Immature natural killer cell (primary cell): ENCODE measurements around the gene FRG2. TPM values are rescaled to one million over a fixed set of nuclear protein-coding genes. Genes with fewer than 3 reads are reported as not detected.
"Not testable (repeated sequence)": the region's sequence is repeated elsewhere in the genome, so short reads cannot be mapped to it uniquely, and the experiment has no call there.

ENCODE experiments used
- DNase-seq, 3 donors: peaks; one replicate each; pipeline ENCODE4 v3.0.0; 2022; ENCODE audit warnings: mixed read lengths in 1 of 3
- H3K27ac Mint-ChIP-seq, 6 donors: one replicate each; pipeline ENCODE4 v1.8.0; 2020; ENCODE audit warnings: mixed read lengths in 6 of 6, mild to moderate bottlenecking in 5 of 6, inconsistent platforms in 4 of 6, moderate library complexity in 3 of 6
- H3K27me3 Mint-ChIP-seq, 3 donors: one replicate each; pipeline ENCODE4 v1.8.0; 2020 to 2021; ENCODE audit warnings: low read depth in 3 of 3, mild to moderate bottlenecking in 3 of 3, mixed read lengths in 3 of 3, moderate library complexity in 3 of 3, inconsistent platforms in 1 of 3
- H3K36me3 Mint-ChIP-seq, 3 donors: one replicate each; pipeline ENCODE4 v1.8.0; 2020; ENCODE audit warnings: mixed read lengths in 3 of 3, inconsistent platforms in 2 of 3, mild to moderate bottlenecking in 2 of 3
- H3K4me1 Mint-ChIP-seq, 2 donors: one replicate each; pipeline ENCODE4 v1.8.0; 2020; ENCODE audit warnings: inconsistent platforms in 2 of 2, mild to moderate bottlenecking in 2 of 2, mixed read lengths in 2 of 2, moderate library complexity in 1 of 2
- H3K4me3 Mint-ChIP-seq, 5 donors: one replicate each; pipeline ENCODE4 v1.8.0; 2020; ENCODE audit warnings: mild to moderate bottlenecking in 5 of 5, mixed read lengths in 5 of 5, inconsistent platforms in 3 of 5, moderate library complexity in 3 of 5
- H3K9me3 Mint-ChIP-seq, 6 donors: one replicate each; pipeline ENCODE4 v1.8.0; 2020; ENCODE audit warnings: mild to moderate bottlenecking in 6 of 6, mixed read lengths in 6 of 6, inconsistent platforms in 4 of 6, moderate library complexity in 3 of 6
- polyA plus RNA-seq, 3 donors: library from polyadenylated mRNA; unstranded; fragments of 300-500 nt; fragmentation: Illumina TruSeq; gene quantifications; one replicate each; pipeline ENCODE4 v1.2.3, GENCODE V29; 2021

The FRG2 gene
- polyA plus RNA-seq, 3 donors from 2014 or later = not detected

DNA sequence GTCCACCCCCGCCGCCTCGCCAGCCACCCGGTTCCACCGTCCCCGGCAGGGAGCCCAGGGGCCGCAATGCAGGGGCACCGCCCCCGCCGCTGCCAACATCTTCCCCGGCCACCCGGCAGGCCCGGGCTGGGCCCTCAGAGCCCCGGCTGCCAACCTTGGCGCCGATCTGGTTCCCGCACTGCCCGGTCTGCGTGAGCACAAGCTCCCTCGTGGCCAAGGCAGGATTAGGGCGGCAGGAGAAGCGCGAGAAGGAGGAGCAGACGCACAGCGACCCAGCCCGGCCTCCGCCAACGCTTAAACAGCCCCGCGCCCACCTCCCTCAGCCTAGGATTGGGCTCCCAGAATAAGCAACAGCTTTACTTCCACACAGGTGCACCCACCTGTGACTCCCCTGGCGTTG is 42.4 kb downstream of the FRG2 start:
- H3K4me1 Mint-ChIP-seq, H3K4me3 Mint-ChIP-seq, H3K27me3 Mint-ChIP-seq, H3K9me3 Mint-ChIP-seq, H3K36me3 Mint-ChIP-seq, DNase-seq, H3K27ac Mint-ChIP-seq: not testable (repeated sequence)

DNA sequence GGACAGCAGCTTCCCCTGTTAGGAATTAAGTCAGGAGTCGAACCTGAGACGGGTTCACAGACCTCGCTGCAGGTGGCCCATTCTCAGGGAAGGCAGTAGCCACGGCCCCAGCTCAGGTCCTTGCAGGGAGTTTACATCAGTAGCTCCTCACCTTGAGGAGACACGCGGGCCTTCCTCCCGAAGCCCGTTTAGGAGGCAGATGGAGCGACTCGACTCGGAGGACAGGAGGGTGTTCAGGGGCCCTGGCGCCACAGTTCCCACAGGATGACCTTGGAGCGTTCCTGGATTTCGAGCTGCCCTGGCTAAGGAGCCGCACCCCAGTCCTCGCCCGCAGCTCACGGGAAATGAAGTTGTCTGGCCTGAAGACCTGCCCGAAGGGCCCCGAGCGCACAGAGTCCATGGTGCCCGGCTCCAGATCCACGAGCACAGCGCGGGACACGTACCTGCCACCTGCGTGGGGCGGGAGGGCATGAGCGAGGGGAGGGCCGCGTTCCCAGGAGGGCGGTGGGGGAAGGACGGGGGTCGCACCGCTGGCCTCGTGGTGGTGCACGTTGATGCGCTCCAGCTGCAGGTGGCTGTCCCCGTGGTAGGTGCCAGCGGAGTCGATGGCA is 43.0 kb downstream of the FRG2 start:
- H3K4me1 Mint-ChIP-seq = not testable (repeated sequence)

DNA sequence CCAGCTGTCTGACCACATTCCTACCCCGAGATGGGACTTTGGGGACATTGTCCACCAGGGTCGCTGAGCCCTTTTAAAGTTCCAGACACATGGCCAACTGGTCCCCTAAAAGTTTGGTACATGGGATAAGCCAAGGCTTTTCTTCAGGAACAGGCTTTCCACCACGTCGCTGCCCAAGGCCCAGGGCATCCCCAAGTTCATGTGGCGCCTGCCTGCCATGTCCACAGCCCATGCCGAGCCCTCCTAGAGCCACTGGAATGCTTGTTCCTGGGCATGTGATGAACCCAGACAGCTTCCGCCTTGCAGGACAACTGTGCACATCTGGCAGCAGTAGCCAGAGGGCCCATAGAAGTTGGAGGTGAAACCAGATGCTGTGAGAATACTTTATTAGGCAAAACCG is 45.1 kb downstream of the FRG2 start:
- no peak overlapping the region for H3K4me3 Mint-ChIP-seq
- no peaks in the 10 kb centered on the region for H3K36me3 Mint-ChIP-seq
- no peak for DNase-seq
- H3K9me3 Mint-ChIP-seq = peaks cover 0 to 7% (median under 1%) of the 10 kb centered on the region in 6 donors
- H3K27ac Mint-ChIP-seq = no peak overlapping the region
- peaks cover 0 to 1% (median 0%) of the 10 kb centered on the region in 3 donors for H3K27me3 Mint-ChIP-seq
- H3K4me1 Mint-ChIP-seq = no peaks in the 10 kb centered on the region

More for the DNA sequence above, 43.0 kb downstream of the FRG2 start:
- DNase-seq, H3K4me3 Mint-ChIP-seq, H3K9me3 Mint-ChIP-seq, H3K27ac Mint-ChIP-seq, H3K27me3 Mint-ChIP-seq, H3K36me3 Mint-ChIP-seq: not testable (repeated sequence)

DNA sequence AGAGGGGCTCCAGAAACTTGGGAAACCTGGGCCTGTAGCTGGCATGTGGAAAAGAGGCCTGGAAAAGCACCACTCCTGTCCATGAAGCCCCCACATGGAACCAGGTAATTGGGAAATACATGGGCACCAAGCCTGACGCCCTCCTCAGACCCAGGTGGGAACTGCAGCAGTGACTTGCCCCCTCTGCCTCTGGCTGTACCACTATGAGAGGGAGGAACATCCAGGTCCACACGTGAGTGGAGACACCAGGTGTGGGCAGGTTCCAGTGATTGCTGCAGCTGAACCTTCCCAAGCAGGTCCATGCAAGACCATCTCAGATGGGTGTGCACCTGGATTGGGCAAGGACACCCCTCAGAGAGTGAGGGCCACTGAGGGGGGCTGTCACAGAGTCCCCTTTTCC is 46.8 kb downstream of the FRG2 start:
- not testable (repeated sequence) for H3K4me1 Mint-ChIP-seq, DNase-seq, H3K27me3 Mint-ChIP-seq, H3K36me3 Mint-ChIP-seq, H3K4me3 Mint-ChIP-seq, H3K27ac Mint-ChIP-seq, H3K9me3 Mint-ChIP-seq

DNA sequence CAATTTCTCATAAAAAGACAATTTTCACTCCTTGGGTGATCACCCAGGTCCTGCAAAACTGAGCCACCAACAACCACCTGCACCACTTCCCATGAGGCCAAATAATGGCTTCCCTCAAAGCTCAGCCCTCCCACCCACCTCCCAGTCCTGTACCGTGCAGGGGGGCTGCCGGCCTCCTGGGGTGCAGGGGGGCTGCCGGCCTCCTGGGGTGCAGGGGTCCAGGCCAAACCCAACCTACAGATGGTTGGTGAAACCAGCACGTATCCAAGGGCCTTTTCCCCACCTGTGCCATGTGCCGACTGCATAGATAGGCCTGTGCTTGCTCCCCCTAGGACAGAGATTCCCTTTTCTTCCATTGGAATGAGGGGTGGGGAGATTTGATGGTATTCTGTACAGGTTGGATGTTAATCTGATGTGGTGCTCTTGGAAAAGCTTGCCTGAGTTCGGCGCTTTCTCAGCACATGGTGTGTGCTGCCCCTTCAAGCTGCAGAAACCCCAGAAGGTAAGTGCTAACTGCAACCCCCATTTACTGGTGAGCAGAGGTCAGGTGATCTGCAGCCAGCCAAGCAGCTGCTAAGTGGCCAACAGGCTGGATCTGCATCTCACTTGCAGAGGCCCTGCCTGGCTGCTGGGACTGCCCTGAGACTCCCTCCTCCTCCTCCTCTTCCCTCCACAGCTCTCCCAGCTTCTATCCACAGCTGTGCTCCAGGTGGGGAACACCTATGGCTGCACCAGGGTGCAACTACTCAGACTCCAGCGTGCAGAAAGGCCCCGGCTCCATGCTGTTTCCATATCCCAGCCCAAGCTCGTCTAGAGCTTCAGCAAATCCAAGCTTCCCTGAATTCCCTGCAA is 47.6 kb downstream of the FRG2 start:
- peaks cover 0 to 2% (median 0%) of the 10 kb centered on the region in 3 donors for H3K27me3 Mint-ChIP-seq
- DNase-seq = no peak
- H3K9me3 Mint-ChIP-seq = peaks cover 0 to 7% (median under 1%) of the 10 kb centered on the region in 6 donors
- H3K4me3 Mint-ChIP-seq = no peak overlapping the region
- H3K36me3 Mint-ChIP-seq = no peaks in the 10 kb centered on the region
- no peak overlapping the region for H3K27ac Mint-ChIP-seq
- H3K4me1 Mint-ChIP-seq = no peaks in the 10 kb centered on the region

Other genes with a start within 250 kb of the FRG2 start
- 10 to 100 TPM; 54.9 to 68.9 (median 67.3) TPM for gene FRG1, start 86.4 kb downstream of the FRG2 start, polyA plus RNA-seq
- gene DBET, start 37.2 kb upstream of the FRG2 start, polyA plus RNA-seq = not detected
- gene DUX4, start 146.5 kb upstream of the FRG2 start, polyA plus RNA-seq = not detected